Effector memory CD4-positive, alpha-beta T cell (primary cell): ENCODE results near the gene SPIRE1.

Experiments used
- DNase-seq, 3 donors: peaks; one replicate each; pipeline ENCODE4 v3.0.0-alpha.2; 2020
- H3K27ac ChIP-seq: 2 replicates; pipeline ENCODE4 v1.7.0; 2013; ENCODE audit warnings: mild to moderate bottlenecking, low read length, moderate library complexity; ENCODE audit not compliant: insufficient read depth, poor library complexity, severe bottlenecking
- H3K27me3 ChIP-seq: replicated peaks from 2 replicates; pipeline ENCODE4 v1.7.0; 2013; ENCODE audit warnings: mild to moderate bottlenecking, low read length; ENCODE audit not compliant: insufficient read depth, control insufficient read depth, poor library complexity, severe bottlenecking
- H3K36me3 ChIP-seq: 2 replicates; pipeline ENCODE4 v1.7.0; 2013; ENCODE audit warnings: mild to moderate bottlenecking, low read length, moderate library complexity; ENCODE audit not compliant: control insufficient read depth, insufficient read depth
- H3K4me1 ChIP-seq: 2 replicates; pipeline ENCODE4 v1.7.0; 2013; ENCODE audit warnings: low read length, mild to moderate bottlenecking; ENCODE audit not compliant: control insufficient read depth, insufficient read depth, poor library complexity, severe bottlenecking
- H3K4me3 ChIP-seq: 2 replicates; pipeline ENCODE4 v1.7.0; 2013; ENCODE audit warnings: low read length, low read depth, mild to moderate bottlenecking; ENCODE audit not compliant: insufficient read depth, poor library complexity, severe bottlenecking
- H3K9me3 ChIP-seq: 2 replicates; pipeline ENCODE4 v1.7.0; 2013; ENCODE audit warnings: mild to moderate bottlenecking, low read length, moderate library complexity; ENCODE audit not compliant: control insufficient read depth

The SPIRE1 gene

GRCh38 chr18:12460874-12461273 is 197.0 kb downstream of the SPIRE1 start:
- Histone ChIP-seq H3K9me3 (no peaks in the 10 kb centered on the region), H3K4me3 (no peak overlapping the region), H3K27me3 (no peaks in the 10 kb centered on the region), H3K36me3 (no peaks in the 10 kb centered on the region), H3K4me1 (no peaks in the 10 kb centered on the region), H3K27ac (no peak overlapping the region)
- DNase-seq, result no peak

DNA sequence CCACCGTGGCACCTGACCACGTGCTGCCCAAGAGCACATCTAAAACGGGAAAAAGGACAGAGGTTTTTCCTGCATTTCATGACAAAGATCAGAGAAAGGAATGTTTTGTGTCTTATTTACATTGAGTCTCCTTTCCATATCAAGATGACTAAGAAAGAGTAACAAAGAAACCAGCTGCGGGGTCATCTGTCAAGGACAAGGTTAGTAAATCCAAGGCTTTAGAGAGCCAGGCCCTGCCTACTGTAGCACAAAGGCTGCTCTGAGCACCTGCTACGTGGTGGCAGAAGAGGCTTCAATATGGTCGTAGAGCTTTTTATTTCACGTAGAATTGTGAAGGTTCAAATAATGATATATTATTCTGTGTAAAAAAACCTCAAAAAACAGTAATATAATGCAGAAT is 199.1 kb downstream of the SPIRE1 start:
- Histone ChIP-seq H3K27ac (no peak overlapping the region), H3K4me3 (no peak overlapping the region), H3K36me3 (no peaks in the 10 kb centered on the region), H3K27me3 (no peaks in the 10 kb centered on the region), H3K4me1 (no peaks in the 10 kb centered on the region), H3K9me3 (no peaks in the 10 kb centered on the region)
- no peak for DNase-seq

DNA sequence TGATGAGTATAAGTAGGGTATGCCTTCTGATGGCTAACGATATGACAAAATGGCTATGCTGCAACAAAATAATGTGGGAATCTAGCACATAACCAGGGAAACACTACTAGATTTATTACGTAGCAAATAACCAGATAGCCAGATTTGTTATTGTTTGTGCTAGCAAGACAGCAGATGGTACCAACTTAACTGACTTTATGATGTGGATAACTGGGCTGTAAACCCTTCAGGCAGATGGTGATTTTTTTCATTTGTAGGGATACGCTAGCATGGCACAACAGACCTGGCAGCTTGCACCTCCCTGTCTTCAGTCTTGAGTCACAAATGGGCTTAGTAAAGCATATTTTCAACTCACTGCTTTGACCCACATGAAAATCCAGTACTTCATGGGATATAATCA is 201.5 kb downstream of the SPIRE1 start:
- no peak for DNase-seq
- Histone ChIP-seq H3K36me3 (no peaks in the 10 kb centered on the region), H3K9me3 (no peaks in the 10 kb centered on the region), H3K4me1 (no peaks in the 10 kb centered on the region), H3K4me3 (no peak overlapping the region), H3K27me3 (no peaks in the 10 kb centered on the region), H3K27ac (no peak overlapping the region)

DNA sequence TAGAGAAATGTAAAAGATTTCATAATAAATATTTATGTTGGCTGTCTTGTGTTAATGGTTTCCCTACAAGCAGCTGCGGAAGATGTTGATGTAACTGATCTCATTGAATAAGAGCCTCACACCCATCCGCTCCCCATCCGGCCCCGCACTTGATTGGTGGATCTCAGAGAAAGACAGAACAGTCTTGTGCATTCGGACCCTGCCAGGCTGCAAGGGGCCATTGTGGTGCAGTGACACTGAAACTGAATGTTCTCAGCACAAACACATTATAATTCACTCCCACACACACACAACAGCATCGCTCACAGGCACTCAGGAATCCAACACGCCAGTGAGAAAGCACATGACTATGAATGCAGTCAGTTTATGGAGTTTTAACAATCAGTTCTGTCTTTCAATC is 202.4 kb downstream of the SPIRE1 start:
- no peak overlapping the region for H3K4me3 ChIP-seq
- H3K36me3 ChIP-seq, result no peaks in the 10 kb centered on the region
- H3K9me3 ChIP-seq, result no peaks in the 10 kb centered on the region
- no peaks in the 10 kb centered on the region for H3K4me1 ChIP-seq
- no peak overlapping the region for H3K27ac ChIP-seq
- no peaks in the 10 kb centered on the region for H3K27me3 ChIP-seq
- no peak for DNase-seq

DNA sequence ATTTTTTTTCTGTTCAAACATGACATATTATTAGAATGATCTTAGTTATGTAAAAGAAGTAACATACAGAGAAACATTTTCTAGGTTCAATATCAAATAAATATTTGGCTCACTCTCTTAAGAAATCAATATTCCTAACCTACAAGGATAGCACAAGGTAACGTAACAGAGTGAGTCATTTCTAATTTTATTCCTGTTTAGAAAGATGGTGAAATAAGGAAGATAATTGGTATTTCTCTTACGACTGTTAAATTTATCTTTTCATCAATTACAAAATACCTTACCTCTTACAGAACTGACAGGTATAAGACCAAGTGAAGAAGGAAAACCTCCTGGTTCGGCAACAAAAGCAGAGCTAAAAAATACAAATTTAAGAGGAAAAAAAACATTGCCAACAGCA is 205.1 kb downstream of the SPIRE1 start:
- H3K27me3 ChIP-seq, result no peaks in the 10 kb centered on the region
- DNase-seq, result no peak
- no peak overlapping the region for H3K27ac ChIP-seq
- no peaks in the 10 kb centered on the region for H3K4me1 ChIP-seq
- H3K36me3 ChIP-seq, result no peaks in the 10 kb centered on the region
- no peak overlapping the region for H3K4me3 ChIP-seq
- no peaks in the 10 kb centered on the region for H3K9me3 ChIP-seq

DNA sequence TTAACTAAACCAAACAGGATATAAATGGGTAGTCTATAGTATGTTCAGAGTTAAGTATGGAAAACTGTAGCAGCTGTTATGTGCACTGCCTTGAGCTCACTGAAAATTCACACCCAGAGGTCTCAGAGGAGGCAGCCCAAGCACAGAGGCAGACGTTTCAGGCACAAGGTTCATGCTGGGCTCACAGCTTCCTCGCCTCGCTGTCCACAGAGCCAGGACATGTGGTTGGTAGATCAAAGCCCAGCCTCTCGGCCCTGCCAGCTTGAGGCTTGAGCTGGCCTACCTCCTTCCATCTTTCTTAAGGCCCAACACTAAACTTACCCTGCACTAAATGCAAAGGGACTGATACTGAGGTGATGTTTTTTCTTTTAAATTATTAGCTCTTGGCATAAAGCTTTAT is 206.5 kb downstream of the SPIRE1 start:
- no peak for DNase-seq
- Histone ChIP-seq H3K27me3 (no peaks in the 10 kb centered on the region), H3K27ac (no peak overlapping the region), H3K4me3 (no peak overlapping the region), H3K36me3 (no peaks in the 10 kb centered on the region), H3K4me1 (no peaks in the 10 kb centered on the region), H3K9me3 (no peaks in the 10 kb centered on the region)

DNA sequence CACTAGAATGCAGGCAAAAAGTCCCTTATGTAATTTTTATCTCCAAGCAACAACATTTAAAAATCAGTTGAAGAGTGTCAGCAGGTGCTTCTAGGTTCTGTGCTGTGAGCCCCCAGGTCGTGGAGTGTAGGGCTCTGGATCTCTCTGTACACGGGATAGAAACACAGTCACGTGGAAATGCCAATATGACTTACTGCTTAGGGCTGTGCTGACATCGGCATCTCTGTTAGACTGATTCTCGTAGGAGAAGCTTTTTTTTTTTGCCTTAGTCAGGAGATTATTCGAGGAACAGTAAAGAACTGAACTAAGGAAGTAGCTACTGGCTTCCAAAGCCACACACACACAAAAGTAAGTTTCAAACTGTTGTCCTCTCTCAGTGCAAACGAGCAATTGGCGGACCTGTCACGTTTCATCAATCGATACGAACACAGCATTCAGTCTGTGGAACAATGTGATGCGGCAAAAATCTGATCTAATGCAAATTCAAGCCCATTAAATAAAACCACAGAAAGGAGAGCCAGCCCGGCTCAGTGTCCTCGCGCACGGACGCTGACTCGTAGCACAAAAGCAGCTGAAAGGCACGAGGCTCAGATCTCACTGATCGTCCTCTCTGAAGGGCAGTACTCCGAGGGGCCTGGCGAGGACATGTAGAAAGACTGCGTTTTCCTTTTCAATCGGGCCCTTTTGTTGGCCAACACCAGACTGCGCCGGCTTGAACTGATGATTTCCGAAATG is 208.7 kb downstream of the SPIRE1 start:
- Histone ChIP-seq H3K4me1 (no peaks in the 10 kb centered on the region), H3K27ac (no peak overlapping the region), H3K9me3 (no peaks in the 10 kb centered on the region), H3K27me3 (no peaks in the 10 kb centered on the region), H3K4me3 (no peak overlapping the region), H3K36me3 (no peaks in the 10 kb centered on the region)
- no peak for DNase-seq

DNA sequence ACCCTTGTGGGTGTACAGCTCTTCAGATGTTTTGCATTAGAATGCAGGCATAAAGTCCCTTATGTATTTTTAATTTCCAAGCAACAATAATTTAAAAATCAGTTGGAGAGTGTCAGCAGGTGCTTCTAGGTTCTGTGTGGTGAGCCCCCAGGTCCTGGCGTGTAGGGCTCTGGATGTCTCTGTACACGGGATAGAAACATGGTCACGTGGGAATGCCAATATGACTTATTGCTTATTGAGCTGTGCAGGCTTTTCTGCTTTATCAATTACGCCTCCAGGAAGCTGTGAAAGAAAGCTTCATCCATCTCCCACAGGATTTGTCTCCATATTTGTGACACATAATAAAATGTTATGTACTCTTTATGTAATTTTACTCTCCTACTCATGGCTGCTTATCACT is 212.4 kb downstream of the SPIRE1 start:
- Histone ChIP-seq H3K4me3 (no peak overlapping the region), H3K9me3 (no peaks in the 10 kb centered on the region), H3K27me3 (no peaks in the 10 kb centered on the region), H3K4me1 (no peaks in the 10 kb centered on the region), H3K27ac (no peak overlapping the region), H3K36me3 (no peaks in the 10 kb centered on the region)
- no peak for DNase-seq

DNA sequence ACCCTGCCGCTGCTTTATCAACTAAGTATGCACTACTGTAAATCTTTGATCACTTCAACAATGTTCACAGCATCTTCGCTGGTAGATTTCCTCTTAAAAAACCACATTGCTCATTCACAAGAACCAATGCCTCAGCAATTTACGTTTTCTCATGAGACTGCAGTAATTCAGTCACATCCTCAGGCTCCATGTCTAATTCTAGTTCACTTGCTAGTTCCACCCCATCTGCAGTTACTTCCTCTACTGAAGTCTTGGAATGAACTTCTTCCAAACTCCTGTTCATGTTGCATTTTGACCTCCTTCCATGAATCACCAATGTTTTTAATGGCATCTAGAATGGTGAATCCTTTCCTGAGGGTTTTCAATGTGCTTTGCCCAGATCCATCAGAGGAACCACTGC is 214.4 kb downstream of the SPIRE1 start:
- no peak for DNase-seq
- Histone ChIP-seq H3K4me3 (no peak overlapping the region), H3K27me3 (no peaks in the 10 kb centered on the region), H3K36me3 (no peaks in the 10 kb centered on the region), H3K4me1 (no peaks in the 10 kb centered on the region), H3K27ac (no peak overlapping the region), H3K9me3 (no peaks in the 10 kb centered on the region)

DNA sequence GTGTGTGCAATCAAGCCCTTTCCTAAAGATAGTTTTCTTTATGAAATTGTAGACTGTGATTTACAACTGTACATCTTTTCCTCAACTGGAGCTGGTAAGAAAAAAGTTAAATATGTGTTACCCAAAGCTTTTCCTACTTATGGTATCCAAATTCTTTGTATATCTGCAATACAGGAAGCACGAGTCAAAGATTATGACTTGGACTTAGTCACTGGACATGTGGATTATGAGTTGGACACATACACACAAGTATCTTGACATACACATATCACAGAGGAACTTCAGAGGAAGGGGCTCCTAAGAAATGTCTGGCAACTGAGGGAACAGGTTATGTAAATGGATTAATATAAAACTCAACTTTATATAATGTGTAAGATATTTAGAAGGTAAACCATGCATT is 215.0 kb downstream of the SPIRE1 start:
- H3K4me3 ChIP-seq, result no peak overlapping the region
- no peak overlapping the region for H3K27ac ChIP-seq
- DNase-seq, result no peak
- no peaks in the 10 kb centered on the region for H3K27me3 ChIP-seq
- no peaks in the 10 kb centered on the region for H3K4me1 ChIP-seq
- H3K9me3 ChIP-seq, result no peaks in the 10 kb centered on the region
- no peaks in the 10 kb centered on the region for H3K36me3 ChIP-seq
